ENCODE data around the gene GJB6.

DNA sequence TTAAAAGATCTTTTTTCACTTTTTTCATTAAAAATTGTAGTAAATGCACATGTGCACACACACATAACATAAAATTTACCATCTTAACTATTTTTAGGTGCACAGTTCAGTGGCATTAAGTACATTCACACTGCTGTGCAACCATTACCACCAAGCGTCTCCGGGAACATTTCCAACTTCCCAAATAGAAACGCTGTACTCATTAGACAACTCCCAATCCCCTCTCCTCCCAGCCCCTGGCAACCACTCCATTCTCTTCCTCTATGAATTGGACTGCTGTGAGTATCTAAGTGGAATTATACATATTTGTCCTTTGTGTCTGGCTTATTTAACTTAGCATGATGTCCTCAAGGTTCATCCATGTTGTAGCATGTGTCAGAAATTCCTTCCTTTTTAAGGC, 50.9 kb downstream of the GJB6 start:
- TF ChIP-seq POLR2AphosphoS5 (IDR thresholded peaks at IDR 0.05), result no peak
- TF ChIP-seq CTCF (IDR thresholded peaks at IDR 0.05), result no peak
- TF ChIP-seq EP300 (IDR thresholded peaks at IDR 0.05), result no peak

All from gastroesophageal sphincter (tissue), 3 donors.